GM13977 (cell line): ENCODE results near the gene CMSS1.

Experiments used
- DNase-seq: peaks from one replicate; pipeline ENCODE4 v3.0.0; 2012; ENCODE audit warnings: low spot score
- in situ Hi-C: fragments of 300-500 bp; cut with MboI; formaldehyde crosslinking; loops from one replicate; pipeline ENCODE4 v1.12.0; 2022; ENCODE audit warnings: low sequenced_read_pairs, low pct_unique_long_range_greater_than_20kb, mixed read lengths, inconsistent platforms; ENCODE audit not compliant: unreplicated experiment
- TF ChIP-seq, protein P1 (sequence below): IDR thresholded peaks from 2 replicates; pipeline ENCODE4 v1.5.1; 2012; ENCODE audit warnings: mild to moderate bottlenecking, control low read depth; ENCODE audit not compliant: insufficient read depth; ENCODE audit errors: extremely low read depth, missing control alignments

The CMSS1 gene

DNA sequence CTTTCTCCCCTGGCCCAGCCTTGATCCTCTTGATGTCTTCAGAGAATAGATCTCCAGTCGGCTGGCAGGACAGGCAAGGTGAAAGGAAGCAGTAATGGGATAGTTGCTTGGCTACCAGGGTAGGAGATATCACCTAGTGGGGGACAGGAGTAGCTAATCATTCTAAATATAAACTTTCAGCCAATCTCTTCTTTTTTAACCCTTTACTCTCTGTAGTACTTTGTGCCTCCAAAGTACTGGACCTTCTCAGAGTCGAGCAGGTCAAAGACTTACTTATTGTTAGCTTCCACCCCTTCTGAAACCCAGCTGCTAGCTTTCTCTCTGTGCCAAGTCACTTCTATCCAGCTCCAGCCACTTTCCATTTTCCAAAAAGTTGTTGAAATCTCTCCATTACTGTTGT, 340.0 kb downstream of the CMSS1 start:
- in situ Hi-C loops, result no loop called here
- DNase-seq, result no peak
- TF ChIP-seq, protein P1, sequence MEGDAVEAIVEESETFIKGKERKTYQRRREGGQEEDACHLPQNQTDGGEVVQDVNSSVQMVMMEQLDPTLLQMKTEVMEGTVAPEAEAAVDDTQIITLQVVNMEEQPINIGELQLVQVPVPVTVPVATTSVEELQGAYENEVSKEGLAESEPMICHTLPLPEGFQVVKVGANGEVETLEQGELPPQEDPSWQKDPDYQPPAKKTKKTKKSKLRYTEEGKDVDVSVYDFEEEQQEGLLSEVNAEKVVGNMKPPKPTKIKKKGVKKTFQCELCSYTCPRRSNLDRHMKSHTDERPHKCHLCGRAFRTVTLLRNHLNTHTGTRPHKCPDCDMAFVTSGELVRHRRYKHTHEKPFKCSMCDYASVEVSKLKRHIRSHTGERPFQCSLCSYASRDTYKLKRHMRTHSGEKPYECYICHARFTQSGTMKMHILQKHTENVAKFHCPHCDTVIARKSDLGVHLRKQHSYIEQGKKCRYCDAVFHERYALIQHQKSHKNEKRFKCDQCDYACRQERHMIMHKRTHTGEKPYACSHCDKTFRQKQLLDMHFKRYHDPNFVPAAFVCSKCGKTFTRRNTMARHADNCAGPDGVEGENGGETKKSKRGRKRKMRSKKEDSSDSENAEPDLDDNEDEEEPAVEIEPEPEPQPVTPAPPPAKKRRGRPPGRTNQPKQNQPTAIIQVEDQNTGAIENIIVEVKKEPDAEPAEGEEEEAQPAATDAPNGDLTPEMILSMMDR, result no peak

DNA sequence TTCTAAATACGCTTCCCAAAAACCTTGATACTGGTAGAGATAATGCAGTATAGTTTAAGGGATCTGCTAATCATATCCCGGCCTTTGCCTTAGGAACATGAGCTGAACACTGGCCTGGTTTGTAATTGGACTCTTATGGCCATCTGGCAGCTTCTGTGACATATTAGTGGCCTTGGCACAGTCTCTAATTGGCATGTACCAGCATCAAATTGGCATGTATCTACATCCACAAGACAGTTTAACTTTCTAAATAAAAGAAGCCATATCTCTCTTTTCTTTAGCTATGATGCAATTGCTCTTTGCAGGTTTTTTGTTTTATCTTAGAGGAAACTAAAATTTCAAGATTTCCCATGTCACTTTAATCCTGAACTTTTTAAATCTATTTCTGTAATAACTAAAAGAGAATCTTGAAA, 341.3 kb downstream of the CMSS1 start:
- in situ Hi-C loops, result no loop called here
- no peak for DNase-seq

DNA sequence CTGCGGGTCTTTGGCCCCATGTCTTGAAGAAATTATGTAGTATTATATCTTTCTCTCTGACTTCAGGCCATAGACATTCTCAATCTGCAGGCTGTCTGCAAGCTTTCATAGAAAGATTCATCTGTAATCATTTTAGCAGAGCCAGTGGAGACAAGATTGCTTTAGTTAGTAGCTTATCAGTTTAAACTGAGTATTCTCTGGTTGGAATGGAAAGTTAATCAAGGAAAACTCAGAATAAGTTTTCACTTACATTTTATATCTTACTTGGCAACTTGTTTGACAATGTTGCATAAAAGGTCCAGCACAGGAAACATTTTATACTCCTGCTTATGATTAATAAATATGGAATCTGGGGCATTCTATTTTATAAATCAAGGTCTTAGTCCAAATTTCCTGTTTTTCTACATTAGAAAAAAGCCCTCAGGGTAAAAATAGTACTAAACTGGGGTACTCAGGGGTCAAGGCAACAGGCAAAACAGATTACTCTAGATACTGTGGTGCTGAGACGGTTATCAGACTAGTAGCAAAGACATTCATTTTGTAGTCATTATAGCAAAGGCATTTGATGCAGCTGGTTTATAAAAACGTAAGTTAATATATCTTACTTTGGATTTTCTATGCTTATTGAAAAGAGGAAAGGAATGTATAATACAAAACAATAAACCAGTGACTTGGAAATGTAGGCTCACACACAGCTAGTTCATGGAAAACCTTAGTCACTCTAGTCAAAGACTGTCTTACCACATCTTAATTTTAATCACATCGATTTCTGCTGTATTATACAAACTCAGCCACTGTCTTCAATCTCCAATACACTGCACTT, 341.9 kb downstream of the CMSS1 start:
- in situ Hi-C loops, result no loop called here
- no peak for DNase-seq

More for the DNA sequence above, 341.3 kb downstream of the CMSS1 start:
- TF ChIP-seq, protein P1, result no peak

DNA sequence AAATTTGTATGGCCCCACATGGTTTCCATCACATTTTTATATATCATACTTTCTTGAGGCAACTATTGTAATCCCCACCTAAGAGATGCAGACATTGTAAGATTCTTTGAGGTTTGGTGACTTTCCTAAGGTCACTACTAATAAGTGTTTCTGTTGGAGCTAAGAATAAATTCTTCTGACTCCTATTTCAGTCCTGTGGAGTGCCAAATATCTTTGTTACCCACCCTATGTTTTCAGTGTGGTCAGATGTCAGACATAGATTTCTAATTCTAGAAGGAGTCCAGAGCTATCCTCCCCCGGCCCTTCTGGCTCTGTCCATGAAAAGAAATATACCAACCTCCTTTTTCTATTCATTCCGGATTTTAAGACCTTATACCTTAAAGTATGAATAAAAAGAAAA, 342.9 kb downstream of the CMSS1 start:
- in situ Hi-C loops, result no loop called here
- TF ChIP-seq, protein P1, result no peak
- DNase-seq, result no peak

More for the DNA sequence above, 341.9 kb downstream of the CMSS1 start:
- TF ChIP-seq, protein P1, result no peak

DNA sequence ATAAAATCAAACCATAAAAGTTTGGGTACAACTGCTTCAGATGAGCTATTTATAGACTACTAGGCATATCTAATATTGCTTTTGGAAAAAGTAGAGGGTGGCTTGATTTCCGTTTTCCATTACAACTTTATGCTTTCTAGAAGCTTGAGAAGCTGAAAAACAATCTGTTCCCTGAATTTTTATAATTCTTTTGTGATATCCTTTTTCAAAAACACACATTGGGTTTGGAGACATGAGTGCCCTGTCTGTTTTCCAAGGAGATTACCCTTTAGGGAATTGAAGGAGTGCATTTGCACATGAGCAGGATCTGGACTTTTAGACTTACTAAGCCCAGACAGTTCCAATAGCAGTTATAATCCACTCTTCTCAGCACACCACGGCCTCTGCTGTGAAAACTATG, 346.1 kb downstream of the CMSS1 start:
- in situ Hi-C loops, result no loop called here
- DNase-seq, result no peak
- TF ChIP-seq, protein P1, result no peak

DNA sequence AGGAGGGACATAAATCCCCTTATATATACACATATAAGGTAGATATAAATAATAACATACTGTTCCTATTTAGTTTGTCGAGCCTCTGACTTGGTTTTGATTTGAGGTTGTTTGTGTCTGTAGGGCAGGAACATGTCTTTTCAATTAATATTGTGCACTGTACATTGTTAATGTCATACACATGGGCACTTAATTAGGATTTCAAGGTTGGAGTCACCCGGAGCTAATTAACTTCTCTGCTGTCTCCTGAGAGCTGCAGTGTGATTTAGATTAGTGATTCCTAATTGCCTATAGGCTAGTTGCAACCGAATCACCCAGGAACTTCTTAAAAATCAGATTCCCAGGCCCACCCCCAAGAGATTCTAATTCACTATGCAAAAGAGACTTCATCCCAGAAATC, 347.1 kb downstream of the CMSS1 start:
- in situ Hi-C loops, result no loop called here
- DNase-seq, result no peak
- TF ChIP-seq, protein P1, result no peak
